GM13976 (cell line): Measurements from ENCODE around the gene MID1.

ENCODE experiments used
- DNase-seq: peaks from one replicate; pipeline ENCODE4 v3.0.0; 2012; ENCODE audit warnings: low spot score
- CTCF ChIP-seq: IDR thresholded peaks from 2 replicates; pipeline ENCODE4 v1.5.1; 2012; ENCODE audit warnings: borderline replicate concordance, mild to moderate bottlenecking; ENCODE audit not compliant: insufficient read depth; ENCODE audit errors: extremely low read depth, missing control alignments, control extremely low read depth
- in situ Hi-C: fragments of 300-500 bp; cut with MboI; formaldehyde crosslinking; loops from one replicate; pipeline ENCODE4 v1.12.0; 2022; ENCODE audit warnings: low sequenced_read_pairs, mixed read lengths, inconsistent platforms; ENCODE audit not compliant: unreplicated experiment

MID1 gene

GRCh38 chrX:10619425-10620046 lies 849 bp downstream of the MID1 start:
- peak; percentile 16 for DNase-seq
- TF ChIP-seq CTCF, result no peak
- in situ Hi-C loops, result loop anchor here (10.0 kb wide), 1 partner anchor 425 kb away; no protein-coding TSS in a partner anchor

- no peak for TF ChIP-seq CTCF
- in situ Hi-C loops, result loop anchor here (10.0 kb wide), 1 partner anchor 424 kb away; no protein-coding TSS in a partner anchor
- DNase-seq, result no peak
Observed at GRCh38 chrX:10618961-10619360, 1.4 kb downstream of the MID1 start.

GRCh38 chrX:10617999-10618351 lies 2.4 kb downstream of the MID1 start:
- TF ChIP-seq CTCF, result no peak
- in situ Hi-C loops, result loop anchor here (10.0 kb wide), 1 partner anchor 423 kb away; no protein-coding TSS in a partner anchor
- DNase-seq, result no peak

DNA sequence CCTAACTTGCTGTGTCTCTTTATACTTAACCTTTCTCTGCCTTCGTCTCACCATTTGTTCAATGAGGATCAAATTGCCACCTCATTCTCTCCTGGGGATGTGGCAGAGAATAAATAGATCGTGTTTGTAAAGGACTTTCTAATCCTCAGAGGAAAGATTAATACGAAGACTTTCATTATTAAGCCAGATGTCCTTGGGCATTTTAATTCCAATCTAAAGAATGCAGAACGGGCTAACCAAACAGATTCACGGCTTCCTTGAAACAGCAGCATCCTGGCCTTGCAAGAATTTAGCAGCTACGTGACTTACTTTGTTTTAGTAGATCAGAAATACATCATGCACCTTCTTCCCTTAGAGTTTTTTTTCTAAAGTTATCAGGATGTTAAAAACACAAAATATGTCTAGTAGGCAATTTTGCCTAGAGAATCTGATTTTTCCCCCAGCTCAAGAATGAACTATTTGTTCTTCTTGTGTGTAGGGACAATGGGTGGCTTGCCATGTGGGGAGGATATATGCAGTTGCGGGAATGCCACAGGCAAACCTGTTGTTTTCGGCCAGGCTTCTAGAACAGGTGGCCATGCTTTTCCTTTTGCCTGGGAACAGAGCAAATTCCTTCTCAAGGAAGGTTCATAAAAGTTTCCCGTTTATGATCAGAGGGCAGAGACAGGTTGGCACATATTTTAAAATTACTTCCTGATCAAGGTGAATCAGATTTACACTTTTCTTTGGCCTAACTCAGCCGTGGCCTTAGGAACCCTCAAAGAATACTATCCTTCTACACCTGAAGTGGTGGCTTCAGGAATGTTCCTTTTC lies 3.0 kb downstream of the MID1 start:
- DNase-seq, result no peak
- TF ChIP-seq CTCF, result no peak
- in situ Hi-C loops, result loop anchor here (10.0 kb wide), 1 partner anchor 423 kb away; no protein-coding TSS in a partner anchor

DNA sequence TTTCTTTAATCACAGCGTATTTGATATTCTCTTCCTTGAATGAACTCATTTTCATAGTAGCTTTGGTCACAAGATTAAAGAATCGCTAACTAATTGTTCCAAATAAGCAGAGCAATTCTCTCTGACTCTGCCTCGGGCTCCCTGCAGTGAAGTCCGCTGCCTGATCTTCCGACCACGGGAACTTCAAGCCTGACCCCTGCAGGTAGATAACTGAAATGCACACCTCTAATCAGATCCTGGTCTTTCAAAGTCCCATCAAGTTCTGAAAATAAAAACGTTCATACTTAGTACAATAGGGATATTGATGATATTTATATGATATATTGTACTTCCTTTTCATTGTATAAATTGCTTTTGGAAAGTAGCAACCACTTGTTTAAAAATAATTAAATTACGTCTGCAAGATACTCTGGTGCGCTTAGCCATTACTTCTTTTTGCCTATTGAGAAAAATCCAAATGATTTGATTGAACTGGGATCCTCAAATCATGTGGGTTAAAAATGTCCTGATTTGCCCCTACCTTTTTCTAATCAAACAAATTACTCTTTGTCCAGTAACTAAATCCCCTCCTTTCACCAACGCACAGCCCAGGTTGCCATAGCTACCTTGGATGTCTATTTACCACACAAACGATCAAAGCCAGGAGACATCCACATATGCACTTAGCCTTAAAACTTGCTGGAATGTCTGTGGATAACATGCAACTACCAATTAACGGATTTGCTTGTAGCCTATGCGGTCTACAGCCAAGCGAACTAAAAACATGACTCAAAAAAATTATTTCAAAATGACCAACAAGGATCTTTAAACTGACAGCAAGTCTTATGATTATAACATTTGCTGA lies 4.2 kb downstream of the MID1 start:
- in situ Hi-C loops, result loop anchor here (10.0 kb wide), 1 partner anchor 421 kb away; no protein-coding TSS in a partner anchor
- DNase-seq, result peak; percentile 49
- peak; percentile 49 for TF ChIP-seq CTCF

DNA sequence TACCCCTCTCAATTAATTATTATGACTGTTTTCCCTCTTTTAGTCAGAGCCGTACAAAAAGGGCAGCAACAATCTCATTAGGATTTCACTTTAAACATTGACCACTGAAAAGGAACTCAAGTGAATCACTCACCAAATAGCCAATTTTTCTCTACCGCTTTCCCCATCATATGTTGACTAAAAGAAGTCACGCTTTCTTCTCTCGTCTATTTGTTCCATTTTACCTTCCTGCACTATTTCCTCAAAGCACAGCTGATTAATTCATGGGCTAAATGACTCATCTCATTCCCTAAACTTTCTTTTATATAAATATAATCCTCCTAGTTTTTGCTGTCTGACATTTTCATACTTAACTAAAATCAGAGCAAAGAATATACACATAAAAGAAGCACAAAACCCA lies 8.2 kb downstream of the MID1 start:
- DNase-seq, result no peak
- in situ Hi-C loops, result loop anchor here (10.0 kb wide), 1 partner anchor 417 kb away; no protein-coding TSS in a partner anchor
- no peak for TF ChIP-seq CTCF
